B cell (primary cell): ENCODE results near the gene MVB12B. TPM values are rescaled to one million over a fixed set of nuclear protein-coding genes. Genes with fewer than 3 reads are reported as not detected.
A peak's percentile ranks its signal among the peaks of the same experiment; 100 is the strongest.

Experiments used
- ATAC-seq: fragments of 200-7000 bp; cut with Tn5 transposase; one replicate; pipeline ENCODE4 v1.10.0; 2021; ENCODE audit warnings: low read depth, mild to moderate bottlenecking, moderate number of reproducible peaks, moderate library complexity
- CTCF ChIA-PET: fragments of 350-600 bp; sonication (Branson Sonifier 250); formaldehyde crosslinking; loops from one replicate; lab custom pipeline; 2021; ENCODE audit warnings: antibody characterized with exemption, inconsistent platforms; lab: Charles Lee
- POLR2A ChIA-PET: fragments of 350-600 bp; sonication (Branson Sonifier 250); formaldehyde crosslinking; loops from one replicate; lab custom pipeline; 2021; ENCODE audit warnings: antibody characterized with exemption; lab: Charles Lee
- DNase-seq: peaks from one replicate; pipeline ENCODE4 v3.0.0; 2013
- H2AFZ ChIP-seq: 2 replicates; pipeline ENCODE4 v1.6.1; 2012; ENCODE audit warnings: mild to moderate bottlenecking, low read depth, low read length; ENCODE audit not compliant: insufficient read depth, poor library complexity, severe bottlenecking
- H3K27ac ChIP-seq, 2 donors: 1 replicate in 1 of 2; 2 replicates in 1 of 2; pipeline ENCODE4 v1.5.1; 2012 to 2013; ENCODE audit warnings: low read length in 2 of 2, mild to moderate bottlenecking in 2 of 2, moderate library complexity in 1 of 2
- H3K27me3 ChIP-seq, 4 experiments: fragments of 200-600 bp in 1 of 4; sonication (generic) in 1 of 4; replicated peaks in 1 of 4; 1 replicate in 2 of 4; 2 replicates in 2 of 4; pipeline versions ENCODE4 v1.6.1 to v1.7.0; 2013 to 2016; ENCODE audit warnings: low read length in 3 of 4, mild to moderate bottlenecking in 2 of 4, mixed read lengths in 1 of 4, moderate library complexity in 1 of 4; ENCODE audit not compliant: insufficient read depth in 4 of 4, control insufficient read depth in 3 of 4; ENCODE audit errors: control extremely low read depth in 1 of 4
- H3K36me3 ChIP-seq, 2 experiments: replicated peaks in 1 of 2; 1 replicate in 1 of 2; 2 replicates in 1 of 2; pipeline versions ENCODE4 v1.6.1 to v1.7.1; 2013; ENCODE audit warnings: low read length in 1 of 2; ENCODE audit not compliant: insufficient read depth in 2 of 2, control insufficient read depth in 1 of 2; ENCODE audit errors: control extremely low read depth in 1 of 2, extremely low read depth in 1 of 2
- H3K4me1 ChIP-seq, 2 donors: fragments of 200-600 bp in 1 of 2; sonication (generic) in 1 of 2; 1 replicate in 1 of 2; 2 replicates in 1 of 2; pipeline versions ENCODE4 v1.5.1 to v1.6.1; 2013 to 2017; ENCODE audit warnings: low read length in 2 of 2; ENCODE audit not compliant: control insufficient read depth in 2 of 2, insufficient read depth in 2 of 2
- H3K4me2 ChIP-seq: replicated peaks from 2 replicates; pipeline ENCODE3; 2012; ENCODE audit warnings: mild to moderate bottlenecking, low read depth, low read length; ENCODE audit not compliant: poor library complexity, severe bottlenecking
- H3K4me3 ChIP-seq, 5 experiments: fragments of 200-600 bp in 1 of 5; sonication (generic) in 1 of 5; 1 replicate in 3 of 5; 2 replicates in 2 of 5; pipeline versions ENCODE4 v1.5.1 to v1.7.0; 2011 to 2016; ENCODE audit warnings: low read length in 4 of 5, mild to moderate bottlenecking in 4 of 5, low read depth in 2 of 5, control low read depth in 1 of 5, moderate library complexity in 1 of 5; ENCODE audit not compliant: insufficient read depth in 1 of 5; ENCODE audit errors: control extremely low read depth in 1 of 5, extremely low read depth in 1 of 5
- H3K79me2 ChIP-seq: fragments of 200-600 bp; sonication (generic); one replicate; pipeline ENCODE4 v1.6.0; 2016; ENCODE audit warnings: low read length; ENCODE audit not compliant: control insufficient read depth, insufficient read depth
- H3K9ac ChIP-seq: fragments of 200-600 bp; sonication (generic); 2 replicates; pipeline ENCODE4 v1.6.1; 2017; ENCODE audit warnings: mild to moderate bottlenecking, low read length, moderate library complexity
- H3K9me3 ChIP-seq, 3 donors: one replicate each; pipeline versions ENCODE4 v1.6.1 to v1.7.1; 2013; ENCODE audit warnings: low read length in 2 of 3; ENCODE audit not compliant: control insufficient read depth in 2 of 3, insufficient read depth in 1 of 3; ENCODE audit errors: control extremely low read depth in 1 of 3
- H4K20me1 ChIP-seq: 2 replicates; pipeline ENCODE4 v1.6.0; 2012; ENCODE audit warnings: mild to moderate bottlenecking, low read length; ENCODE audit not compliant: insufficient read depth, control insufficient read depth, poor library complexity, severe bottlenecking
- H3K27ac Mint-ChIP-seq: one replicate; pipeline ENCODE4 v1.8.0; 2021; ENCODE audit warnings: mixed read lengths
- H3K27me3 Mint-ChIP-seq: one replicate; pipeline ENCODE4 v1.8.0; 2021; ENCODE audit warnings: mixed read lengths
- H3K4me1 Mint-ChIP-seq: one replicate; pipeline ENCODE4 v1.8.0; 2021; ENCODE audit warnings: mixed read lengths
- H3K4me3 Mint-ChIP-seq: one replicate; pipeline ENCODE4 v1.8.0; 2021; ENCODE audit warnings: mixed read lengths
- H3K9me3 Mint-ChIP-seq: one replicate; pipeline ENCODE4 v1.8.0; 2022; ENCODE audit warnings: mixed read lengths; ENCODE audit not compliant: insufficient read depth
- CTCF ChIP-seq: fragments of 200-600 bp; IDR thresholded peaks from one replicate; pipeline ENCODE4 v1.8.0; 2022; ENCODE audit warnings: antibody characterized with exemption, mild to moderate bottlenecking
- EZH2 ChIP-seq: IDR thresholded peaks from 2 replicates; pipeline ENCODE4 v1.6.1; 2012; ENCODE audit warnings: borderline replicate concordance, low read depth, mild to moderate bottlenecking, moderate library complexity, low read length; ENCODE audit not compliant: insufficient read depth, poor library complexity, severe bottlenecking
- WGBS: methylation state at CpG from one replicate; pipeline ENCODE4 v1.1.5; 2013; ENCODE audit warnings: missing lambda C conversion rate; ENCODE audit not compliant: insufficient coverage; 5-methylcytosine and 5-hydroxymethylcytosine counted together
- intact Hi-C: fragments of 100-400 bp; cut with micrococcal nuclease; formaldehyde crosslinking; loops from one replicate; pipeline ENCODE4 v1.10.0; 2022
- polyA plus RNA-seq: library from polyadenylated mRNA; depleted of rRNA; stranded (reverse); fragments of >200 nt; gene quantifications from 2 replicates; pipeline ENCODE4 v1.2.3, GENCODE V29; 2012
- total RNA-seq, 2 donors: library from RNA; stranded (reverse); fragments of 120-200 nt in 1 of 2; gene quantifications; 1 replicate in 1 of 2; 2 replicates in 1 of 2; pipeline versions ENCODE4 v1.2.3 to v1.2.4, GENCODE V29; 2013 to 2022

The MVB12B gene
- total and polyA plus RNA-seq, 2 donors (not counting 1 experiment from before 2014, with no cell fraction given), result 1.2 to 9.8 TPM

- DNase-seq (no peak), ATAC-seq (peak; percentile 17)
- H2AFZ ChIP-seq, result no peak overlapping the region
- H3K9me3 ChIP-seq, result peaks cover 0 to 5% (median 0%) of the 10 kb centered on the region in 3 donors
- Mint-ChIP-seq H3K4me3 (peak overlapping the region; percentile 23), H3K9me3 (peaks cover 3% of the 10 kb centered on the region), H3K27me3 (peaks cover 7% of the 10 kb centered on the region), H3K4me1 (peaks cover 16% of the 10 kb centered on the region), H3K27ac (no peak overlapping the region)
- no peaks in the 10 kb centered on the region for H3K27me3 ChIP-seq
- H3K36me3 ChIP-seq, result no peaks in the 10 kb centered on the region
- H3K27ac ChIP-seq, result no peak overlapping the region
- H4K20me1 ChIP-seq, result no peaks in the 10 kb centered on the region
- TF ChIP-seq EZH2 (no peak), CTCF (no peak)
- ChIA-PET POLR2A (no interaction called here), CTCF (interaction anchor here (0.7 to 3.2 kb wide), 8 partner anchors 9 to 1075 kb away, joined by 3 to 40 read pairs (median 8); no protein-coding TSS in a partner anchor)
- peaks cover 7 to 19% of the 10 kb centered on the region in 2 donors for H3K4me1 ChIP-seq
- no peaks in the 10 kb centered on the region for H3K79me2 ChIP-seq
- H3K9ac ChIP-seq, result no peak overlapping the region
- 79% methylated on average over 45 of the region's 45 CpGs for WGBS
- intact Hi-C loops, result no loop called here
- H3K4me2 ChIP-seq, result peak overlapping the region; percentile 33
- no peak overlapping the region for H3K4me3 ChIP-seq
These were observed 155.9 kb downstream of the MVB12B start for GRCh38 chr9:126482361-126483044.

DNA sequence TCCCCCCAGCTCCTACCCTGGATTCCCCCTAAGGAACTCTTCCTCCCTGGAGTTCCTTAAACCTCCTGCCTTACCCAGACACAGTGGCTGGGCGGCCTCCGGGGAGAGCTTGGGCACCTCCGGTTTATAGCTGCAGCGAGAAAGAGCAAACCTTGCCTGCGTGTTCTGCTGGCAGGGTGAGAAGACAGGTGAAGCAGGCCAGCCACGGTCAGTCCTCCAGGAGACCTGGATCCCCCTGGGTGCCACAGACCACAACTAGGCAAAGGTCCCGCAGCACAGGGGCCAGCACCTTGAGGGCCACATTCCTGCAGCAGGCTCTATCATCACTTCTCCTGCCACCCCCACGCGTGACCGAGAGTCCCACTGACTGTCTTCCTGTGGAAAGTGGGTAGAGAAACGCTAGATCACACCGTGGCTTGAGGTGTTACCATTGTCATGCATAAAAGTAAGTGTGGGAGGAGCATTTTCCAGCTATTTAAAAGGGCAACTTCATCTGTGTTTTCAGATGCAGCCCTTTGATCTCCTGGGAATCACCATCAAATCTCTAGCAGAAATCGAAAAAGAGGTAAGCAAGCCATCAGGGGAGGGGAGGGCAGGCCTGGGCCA lies 156.9 kb downstream of the MVB12B start:
- H3K36me3 ChIP-seq, result no peaks in the 10 kb centered on the region
- no peak overlapping the region for H3K9ac ChIP-seq
- H3K4me2 ChIP-seq, result no peak overlapping the region
- intact Hi-C loops, result no loop called here
- H3K9me3 ChIP-seq, result no peaks in the 10 kb centered on the region
- TF ChIP-seq EZH2, result no peak
- no peak for TF ChIP-seq CTCF
- CTCF ChIA-PET, result interaction anchor here (0.7 to 3.2 kb wide), 4 partner anchors 8 to 182 kb away, joined by 3 to 40 read pairs (median 8); no protein-coding TSS in a partner anchor
- peaks cover 7 to 19% of the 10 kb centered on the region in 2 donors for H3K4me1 ChIP-seq
- no peak overlapping the region for H3K27ac Mint-ChIP-seq
- POLR2A ChIA-PET, result no interaction called here
- ATAC-seq (no peak), DNase-seq (no peak)
- no peaks in the 10 kb centered on the region for H3K9me3 Mint-ChIP-seq
- H3K27ac ChIP-seq, result no peak overlapping the region
- WGBS, result 96% methylated on average over 5 of the region's 13 CpGs
- no peak overlapping the region for H2AFZ ChIP-seq
- peaks cover 7% of the 10 kb centered on the region for H3K27me3 Mint-ChIP-seq
- peaks cover 16% of the 10 kb centered on the region for H3K4me1 Mint-ChIP-seq
- no peak overlapping the region for H3K4me3 Mint-ChIP-seq
- H3K4me3 ChIP-seq, result no peak overlapping the region
- H3K79me2 ChIP-seq, result no peaks in the 10 kb centered on the region
- no peaks in the 10 kb centered on the region for H3K27me3 ChIP-seq
- H4K20me1 ChIP-seq, result no peaks in the 10 kb centered on the region
